HEK293T (cell line): ENCODE results near the gene IFI30.
"Not testable (repeated sequence)": the region's sequence is repeated elsewhere in the genome, so short reads cannot be mapped to it uniquely, and the experiment has no call there.

ENCODE experiments used
- CTCF ChIA-PET: fragments of 350-600 bp; formaldehyde crosslinking; extraction: SDS; loops from one replicate; lab custom pipeline; 2021; ENCODE audit warnings: antibody characterized with exemption, inconsistent platforms; lab: Yijun Ruan, JAX
- POLR2A ChIA-PET: fragments of 350-600 bp; formaldehyde crosslinking; extraction: SDS; loops from one replicate; lab custom pipeline; 2020; ENCODE audit warnings: antibody characterized with exemption, inconsistent platforms; lab: Yijun Ruan, JAX
- DNase-seq: peaks from one replicate; pipeline ENCODE4 v3.0.0; 2012; ENCODE audit warnings: mixed read lengths; ENCODE audit errors: extremely low spot score
- ARNT ChIP-seq: fragments of 450-650 bp; IDR thresholded peaks from 2 replicates; pipeline ENCODE4 v1.6.1; 2017; ENCODE audit warnings: mild to moderate bottlenecking
- BHLHE40 ChIP-seq: fragments of 450-650 bp; IDR thresholded peaks from 2 replicates; pipeline ENCODE4 v1.6.1; 2016; ENCODE audit warnings: mild to moderate bottlenecking, moderate library complexity, borderline replicate concordance
- CTBP1 ChIP-seq: fragments of 450-650 bp; IDR thresholded peaks from 2 replicates; pipeline ENCODE4 v1.6.1; 2016; ENCODE audit warnings: borderline replicate concordance
- ELF4 ChIP-seq: fragments of 450-650 bp; IDR thresholded peaks from 2 replicates; pipeline ENCODE4 v1.6.1; 2017; ENCODE audit warnings: antibody characterized with exemption
- FOXA1 ChIP-seq: fragments of 450-650 bp; IDR thresholded peaks from 2 replicates; pipeline ENCODE4 v1.6.1; 2016; ENCODE audit warnings: mild to moderate bottlenecking
- FOXK2 ChIP-seq: fragments of 450-650 bp; IDR thresholded peaks from 2 replicates; pipeline ENCODE4 v1.6.1; 2016; ENCODE audit warnings: mild to moderate bottlenecking
- FOXM1 ChIP-seq: fragments of 450-650 bp; IDR thresholded peaks from 2 replicates; pipeline ENCODE4 v1.6.1; 2017; ENCODE audit warnings: mild to moderate bottlenecking, borderline replicate concordance
- HDGF ChIP-seq: fragments of 450-650 bp; IDR thresholded peaks from 2 replicates; pipeline ENCODE4 v1.6.1; 2017; ENCODE audit warnings: antibody characterized with exemption, borderline replicate concordance
- L3MBTL2 ChIP-seq: fragments of 450-650 bp; conservative IDR thresholded peaks from 2 replicates; pipeline ENCODE4 v1.6.1; 2016; ENCODE audit warnings: mild to moderate bottlenecking
- LEF1 ChIP-seq: fragments of 450-650 bp; IDR thresholded peaks from 2 replicates; pipeline ENCODE4 v1.6.1; 2017; ENCODE audit warnings: mild to moderate bottlenecking, borderline replicate concordance
- NFRKB ChIP-seq: fragments of 450-650 bp; IDR thresholded peaks from 2 replicates; pipeline ENCODE4 v1.6.1; 2016; ENCODE audit warnings: mild to moderate bottlenecking, moderate library complexity
- PKNOX1 ChIP-seq: fragments of 450-650 bp; IDR thresholded peaks from 2 replicates; pipeline ENCODE4 v1.6.1; 2016
- SP1 ChIP-seq: fragments of 450-650 bp; IDR thresholded peaks from 2 replicates; pipeline ENCODE4 v1.6.1; 2017
- SUZ12 ChIP-seq: fragments of 450-650 bp; IDR thresholded peaks from 2 replicates; pipeline ENCODE4 v1.6.1; 2016; ENCODE audit warnings: mild to moderate bottlenecking
- TARDBP ChIP-seq: fragments of 450-650 bp; IDR thresholded peaks from 2 replicates; pipeline ENCODE4 v1.6.1; 2016
- ZNF384 ChIP-seq: fragments of 450-650 bp; IDR thresholded peaks from 2 replicates; pipeline ENCODE4 v1.6.1; 2016

The IFI30 gene

GRCh38 chr19:18204394-18205199 is 31.0 kb downstream of the IFI30 start:
- ChIA-PET POLR2A (interaction anchor here (0.6 to 3.2 kb wide), 10 partner anchors 9 to 140 kb away, joined by 3 to 22 read pairs (median 4); partner anchors contain the start of genes JUND and MPV17L2), CTCF (interaction anchor here (0.8 to 3.9 kb wide), 4 partner anchors 10 to 91 kb away, joined by 3 to 30 read pairs (median 4); no protein-coding TSS in a partner anchor)
- DNase-seq = no peak
- TF ChIP-seq LEF1 = no peak
- no peak for TF ChIP-seq CTBP1
- TF ChIP-seq FOXM1 = peak; percentile 77; the same call in 1 of the 2 replicates
- no peak for TF ChIP-seq SUZ12
- no peak for TF ChIP-seq FOXK2
- TF ChIP-seq NFRKB = no peak
- no peak for TF ChIP-seq PKNOX1

GRCh38 chr19:18205200-18205892 is 31.7 kb downstream of the IFI30 start:
- CTCF ChIA-PET = interaction anchor here (0.8 to 3.9 kb wide), 4 partner anchors 17 to 92 kb away, joined by 3 to 30 read pairs (median 4); no protein-coding TSS in a partner anchor
- POLR2A ChIA-PET = interaction anchor here (0.6 to 3.2 kb wide), 11 partner anchors 11 to 141 kb away, joined by 3 to 22 read pairs (median 3); partner anchors contain the start of genes JUND, LSM4 and MPV17L2
- DNase-seq = no peak
- TF ChIP-seq FOXA1 (no peak), FOXK2 (no peak), TARDBP (no peak), NFRKB (no peak), SUZ12 (no peak), HDGF (no peak), BHLHE40 (no peak), ARNT (no peak), FOXM1 (no peak), ZNF384 (no peak), CTBP1 (no peak), LEF1 (no peak), PKNOX1 (no peak), ELF4 (no peak), L3MBTL2 (no peak), SP1 (no peak)

GRCh38 chr19:18206018-18206417 is 32.4 kb downstream of the IFI30 start:
- ChIA-PET POLR2A (interaction anchor here (0.8 to 3.2 kb wide), 5 partner anchors 13 to 117 kb away, joined by 3 to 22 read pairs (median 3); partner anchors contain the start of genes JUND, LSM4 and MPV17L2), CTCF (interaction anchor here (0.9 to 3.9 kb wide), 3 partner anchors 27 to 93 kb away, joined by 3 to 30 read pairs (median 5); no protein-coding TSS in a partner anchor)
- no peak for DNase-seq
- TF ChIP-seq ZNF384 = no peak
- no peak for TF ChIP-seq SP1
- no peak for TF ChIP-seq ELF4

GRCh38 chr19:18208098-18208951 is 34.7 kb downstream of the IFI30 start:
- CTCF ChIA-PET = interaction anchor here (0.5 to 1.9 kb wide), 10 partner anchors 8 to 74 kb away, joined by 3 to 18 read pairs (median 4); no protein-coding TSS in a partner anchor
- POLR2A ChIA-PET = interaction anchor here (1.2 to 1.3 kb wide), 2 partner anchors 15 to 73 kb away, joined by 4 to 7 read pairs; partner anchors contain the start of genes JUND and MPV17L2
- DNase-seq = peak; percentile 53
- TF ChIP-seq ELF4 (no peak), ARNT (no peak), SP1 (no peak), FOXM1 (no peak), CTBP1 (no peak), ZNF384 (no peak), FOXK2 (no peak), SUZ12 (no peak), TARDBP (no peak), BHLHE40 (no peak), HDGF (no peak), NFRKB (no peak)

GRCh38 chr19:18209912-18210311 is 36.3 kb downstream of the IFI30 start:
- POLR2A ChIA-PET = interaction anchor here (1.1 to 2.2 kb wide), 3 partner anchors 14 to 72 kb away, joined by 3 to 6 read pairs (median 5); partner anchors contain the start of genes JUND and MPV17L2

GRCh38 chr19:18211683-18212082 is 38.1 kb downstream of the IFI30 start:
- DNase-seq = no peak
- TF ChIP-seq FOXM1 (no peak), TARDBP (no peak), NFRKB (no peak)
- POLR2A ChIA-PET = no interaction called here
- CTCF ChIA-PET = no interaction called here

More at GRCh38 chr19:18209912-18210311, 36.3 kb downstream of the IFI30 start:
- CTCF ChIA-PET = interaction anchor here (1.4 to 1.6 kb wide), 2 partner anchors 42 to 119 kb away, joined by 3 to 4 read pairs; no protein-coding TSS in a partner anchor
- DNase-seq = not testable (repeated sequence)
